PC-9 (cell line): ENCODE measurements around the gene SNAPC2.

ENCODE experiments used
- CTCF ChIP-seq: fragments of 200-600 bp; sonication (generic); conservative IDR thresholded peaks from 2 replicates; pipeline ENCODE4 v1.6.1; 2017; ENCODE audit warnings: mixed run types, antibody characterized with exemption, mild to moderate bottlenecking, moderate library complexity
- EZH2 ChIP-seq: fragments of 200-600 bp; sonication (generic); IDR thresholded peaks from 2 replicates; pipeline ENCODE4 v1.8.0; 2017; ENCODE audit warnings: antibody characterized with exemption, low read depth

DNA sequence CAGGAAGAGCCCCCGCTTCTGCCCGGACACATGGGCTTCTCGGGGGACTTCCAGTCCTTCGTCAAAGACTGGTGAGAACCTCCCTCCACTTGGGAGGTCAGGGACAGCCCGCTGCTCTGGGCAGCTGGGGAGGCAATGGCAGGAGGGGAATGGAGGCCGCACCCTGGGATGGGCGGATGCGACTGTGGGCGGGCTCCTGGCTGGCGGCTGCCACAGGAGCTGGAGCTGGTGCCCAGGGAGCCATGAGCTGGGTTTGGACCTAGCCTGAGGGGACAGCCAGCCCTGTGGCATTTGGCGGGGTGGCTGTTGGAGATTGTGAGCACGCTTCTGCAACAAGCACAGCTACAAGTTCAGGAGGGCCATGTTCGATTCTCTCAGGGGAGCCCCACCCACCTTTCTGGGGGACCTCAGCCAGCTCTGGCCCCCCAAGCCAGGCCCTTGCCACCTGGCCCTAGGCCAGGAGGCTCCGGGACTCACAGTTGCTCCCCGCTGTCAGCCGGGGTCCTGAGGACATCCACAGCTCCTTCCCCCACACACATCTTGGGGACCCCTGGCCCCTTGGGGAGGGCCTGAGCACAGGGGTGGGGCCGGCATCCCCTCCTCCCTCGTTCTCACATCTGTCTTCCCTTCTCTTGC is 8.5 kb upstream of the SNAPC2 start:
- TF ChIP-seq EZH2 (no peak), CTCF (no peak)
